Measurements from ENCODE around the gene PHLDB3. TPM values are rescaled to one million over a fixed set of nuclear protein-coding genes. Genes with fewer than 3 reads are reported as not detected.

PHLDB3 gene
- total RNA-seq, 1 experiment from 2014 or later, result 8.5 TPM

GRCh38 chr19:43467276-43467675 is 37.3 kb downstream of the PHLDB3 start:
- Histone ChIP-seq H2BK12ac (ENCODE audit: insufficient read length, low read depth, low read length) (no peak overlapping the region), H3T11ph (ENCODE audit: low read length) (no peak overlapping the region), H3K14ac (ENCODE audit: insufficient read depth, low read length) (no peak overlapping the region; the same call in 1 of the 2 replicates), H4K5ac (ENCODE audit: insufficient read length, low read depth, low read length) (no peak overlapping the region), H3K4me1 (ENCODE audit: insufficient read depth, low read length) (no peaks in the 10 kb centered on the region), H2BK15ac (ENCODE audit: low read depth, low read length) (no peak overlapping the region), H3K79me2 (ENCODE audit: insufficient read depth, low read length) (no peaks in the 10 kb centered on the region), H3K18ac (ENCODE audit: insufficient read length, low read depth, low read length) (no peak overlapping the region), H3K9me3 (ENCODE audit: control insufficient read depth, low read depth, low read length) (no peaks in the 10 kb centered on the region), H4K20me1 (ENCODE audit: control insufficient read depth, insufficient read depth, insufficient read length) (no peaks in the 10 kb centered on the region), H2BK20ac (ENCODE audit: low read depth, low read length, poor library complexity, severe bottlenecking) (no peak overlapping the region), H2AK5ac (ENCODE audit: insufficient read length, low read length) (no peak overlapping the region), H3K23me2 (ENCODE audit: insufficient read length, low read depth, low read length, poor library complexity, severe bottlenecking) (peaks cover 11% of the 10 kb centered on the region), H4K8ac (replicated peaks; ENCODE audit: insufficient read length, low read depth, low read length) (no peak overlapping the region), H2BK120ac (ENCODE audit: low read depth, low read length, poor library complexity, severe bottlenecking) (no peak overlapping the region), H3K4me2 (ENCODE audit: insufficient read depth, insufficient read length, low read length) (no peak overlapping the region), H2BK5ac (ENCODE audit: insufficient read length, low read length) (no peak overlapping the region), H4K91ac (ENCODE audit: insufficient read length, low read depth, low read length) (no peak overlapping the region), H3K23ac (ENCODE audit: insufficient read length, low read depth, low read length) (no peak overlapping the region), H3K79me1 (ENCODE audit: insufficient read depth, low read depth, low read length, poor library complexity, severe bottlenecking) (no peaks in the 10 kb centered on the region), H3K27ac (ENCODE audit: insufficient read length, low read depth, low read length) (no peak overlapping the region), H3K27me3 (ENCODE audit: insufficient read depth, low read length) (no peaks in the 10 kb centered on the region; the same call in 1 of the 2 replicates), H2AFZ (ENCODE audit: low read length) (no peak overlapping the region), H3K56ac (ENCODE audit: insufficient read length, low read depth, low read length) (no peak overlapping the region), H3K4ac (ENCODE audit: low read depth, low read length) (no peak overlapping the region), H3K9ac (ENCODE audit: extremely low read depth, insufficient read length, low read length) (no peak overlapping the region)
- TF ChIP-seq CTCF (conservative IDR thresholded peaks at IDR 0.05), result no peak
- no peak overlapping the region for H3K27ac Mint-ChIP-seq
- peaks cover 31% of the 10 kb centered on the region for H3K27me3 Mint-ChIP-seq (ENCODE audit: low read depth)
- H3K4me1 Mint-ChIP-seq, result peaks cover 12 to 14% of the 10 kb centered on the region in 2 experiments
- H3K9me3 Mint-ChIP-seq, result no peaks in the 10 kb centered on the region
- H3K4me3 Mint-ChIP-seq, result no peak overlapping the region
- H3K36me3 Mint-ChIP-seq (ENCODE audit: insufficient read depth in 1 of 3, low read depth in 3 of 3), result no peaks in the 10 kb centered on the region
- no peak for DNase-seq
- no CpG with 5 or more reads among the region's 6 CpGs for WGBS (ENCODE audit: extremely low coverage, insufficient read length, low lambda C conversion rate)
